OCI-LY7 (cell line): Measurements from ENCODE around the gene MESP1. TPM values are rescaled to one million over a fixed set of nuclear protein-coding genes. Genes with fewer than 3 reads are reported as not detected.
"Not testable (repeated sequence)": the region's sequence is repeated elsewhere in the genome, so short reads cannot be mapped to it uniquely, and the experiment has no call there.

Experiments
- BruUV-seq: library from RNA; stranded (reverse); fragments of 400-500 nt; replicated peaks from 2 replicates; lab custom pipeline; 2021; lab: Mats Ljungman, UMichigan
- CTCF ChIA-PET: fragments of 300-600 bp; sonication (Branson Sonifier 250); formaldehyde crosslinking; loops from one replicate; lab custom pipeline; 2022; ENCODE audit warnings: antibody characterized with exemption; ENCODE audit not compliant: unreplicated experiment; lab: Charles Lee
- POLR2A ChIA-PET: fragments of 300-600 bp; sonication (Branson Sonifier 250); formaldehyde crosslinking; loops from one replicate; lab custom pipeline; 2022; ENCODE audit warnings: antibody characterized with exemption; lab: Charles Lee
- DNase-seq: peaks from one replicate; pipeline ENCODE4 v3.0.0-alpha.2; 2015; ENCODE audit warnings: low spot score
- H2AFZ ChIP-seq: fragments of 200-600 bp; sonication (generic), shearing (Covaris generic); 2 replicates; pipeline ENCODE4 v1.6.1; 2014; ENCODE audit warnings: mild to moderate bottlenecking, antibody characterized with exemption, low read length, moderate library complexity
- H3K27ac ChIP-seq: fragments of 200-600 bp; sonication (generic); 2 replicates; pipeline ENCODE4 v1.5.1; 2014; ENCODE audit warnings: mixed run types, low read depth, mild to moderate bottlenecking, moderate library complexity, low read length, inconsistent platforms; ENCODE audit not compliant: poor library complexity, severe bottlenecking
- H3K36me3 ChIP-seq: fragments of 200-600 bp; sonication (generic); 2 replicates; pipeline ENCODE4 v1.6.1; 2014; ENCODE audit warnings: mild to moderate bottlenecking, antibody characterized with exemption, low read length, moderate library complexity, mixed read lengths; ENCODE audit not compliant: insufficient read depth
- H3K4me1 ChIP-seq: fragments of 200-600 bp; sonication (generic); 2 replicates; pipeline ENCODE4 v1.5.1; 2014; ENCODE audit warnings: mild to moderate bottlenecking, low read length; ENCODE audit not compliant: insufficient read depth, poor library complexity, severe bottlenecking
- H3K4me2 ChIP-seq: fragments of 200-600 bp; sonication (generic); 2 replicates; pipeline ENCODE4 v1.6.1; 2014; ENCODE audit warnings: mild to moderate bottlenecking, low read length
- H3K4me3 ChIP-seq: fragments of 200-600 bp; sonication (generic); 2 replicates; pipeline ENCODE4 v1.5.1; 2014; ENCODE audit warnings: mild to moderate bottlenecking, low read depth, low read length; ENCODE audit not compliant: poor library complexity, severe bottlenecking
- H3K79me2 ChIP-seq: fragments of 200-600 bp; sonication (generic); 2 replicates; pipeline ENCODE4 v1.6.1; 2016; ENCODE audit warnings: low read depth, mild to moderate bottlenecking, low read length, moderate library complexity, mixed read lengths; ENCODE audit not compliant: insufficient read depth
- H3K9me2 ChIP-seq: fragments of 200-600 bp; sonication (generic); 2 replicates; pipeline ENCODE4 v1.6.1; 2016; ENCODE audit warnings: mild to moderate bottlenecking, low read length, mixed read lengths; ENCODE audit not compliant: insufficient read depth
- H3K9me3 ChIP-seq: fragments of 200-600 bp; sonication (generic); 2 replicates; pipeline ENCODE4 v1.6.1; 2014; ENCODE audit warnings: mild to moderate bottlenecking, mixed run types, low read length, mixed read lengths
- H4K20me1 ChIP-seq: fragments of 200-600 bp; sonication (generic); 2 replicates; pipeline ENCODE4 v1.6.1; 2014; ENCODE audit warnings: mild to moderate bottlenecking, antibody characterized with exemption, low read length, moderate library complexity, mixed read lengths; ENCODE audit not compliant: insufficient read depth
- CTCF ChIP-seq: fragments of 200-600 bp; sonication (generic); conservative IDR thresholded peaks from 2 replicates; pipeline ENCODE4 v1.5.1; 2014; ENCODE audit warnings: mild to moderate bottlenecking, antibody characterized with exemption, low read length, moderate library complexity, mixed read lengths
- EZH2phosphoT487 ChIP-seq: fragments of 200-600 bp; sonication (generic); IDR thresholded peaks from 2 replicates; pipeline ENCODE4 v1.6.1; 2018; ENCODE audit warnings: low read depth, borderline replicate concordance, mild to moderate bottlenecking, mixed run types, antibody characterized with exemption, low read length, moderate library complexity, mixed read lengths
- intact Hi-C: fragments of 100-400 bp; cut with micrococcal nuclease; formaldehyde crosslinking; loops from one replicate; pipeline ENCODE4 v1.10.0; 2022; ENCODE audit not compliant: unreplicated experiment
- total RNA-seq, 2 experiments: library from RNA; depleted of rRNA in 1 of 2; stranded (reverse); fragments of >200 nt in 1 of 2; shearing (Covaris generic) in 1 of 2; gene quantifications; 2 replicates each; pipeline ENCODE4 v1.2.3, GENCODE V29; 2014 to 2022

MESP1 gene
- total RNA-seq, 2 experiments from 2014 or later: 3.5 TPM; not detected in 1

GRCh38 chr15:89783861-89784685 is 33.0 kb upstream of the MESP1 start:
- H3K27ac ChIP-seq: no peak overlapping the region
- H3K9me3 ChIP-seq: 0 out of 2 replicates have a peak, but pooled peaks cover 12% of the 10 kb centered on the region
- H3K9me2 ChIP-seq: no peaks in the 10 kb centered on the region
- H2AFZ ChIP-seq: no peak overlapping the region
- TF ChIP-seq CTCF (no peak), EZH2phosphoT487 (no peak)
- POLR2A ChIA-PET: no interaction called here
- H3K4me2 ChIP-seq: no peak overlapping the region
- DNase-seq: no peak
- H3K79me2 ChIP-seq: no peaks in the 10 kb centered on the region
- CTCF ChIA-PET: no interaction called here
- intact Hi-C loops: no loop called here
- no peaks in the 10 kb centered on the region for H4K20me1 ChIP-seq
- BruUV-seq: no TSS peak
- H3K4me1 ChIP-seq: no peaks in the 10 kb centered on the region
- no peaks in the 10 kb centered on the region for H3K36me3 ChIP-seq
- no peak overlapping the region for H3K4me3 ChIP-seq

GRCh38 chr15:89783111-89783860 is 32.2 kb upstream of the MESP1 start:
- no TSS peak for BruUV-seq
- TF ChIP-seq CTCF: no peak
- no peak for TF ChIP-seq EZH2phosphoT487
- no peaks in the 10 kb centered on the region for H4K20me1 ChIP-seq
- ChIA-PET CTCF (no interaction called here), POLR2A (no interaction called here)
- H3K4me1 ChIP-seq: no peaks in the 10 kb centered on the region
- no peak overlapping the region for H3K4me3 ChIP-seq
- intact Hi-C loops: no loop called here
- H3K9me2 ChIP-seq: no peaks in the 10 kb centered on the region
- H3K9me3 ChIP-seq: 0 out of 2 replicates have a peak, but pooled peaks cover 11% of the 10 kb centered on the region
- DNase-seq: no peak
- no peaks in the 10 kb centered on the region for H3K36me3 ChIP-seq
- no peaks in the 10 kb centered on the region for H3K79me2 ChIP-seq
- H3K4me2 ChIP-seq: no peak overlapping the region
- H2AFZ ChIP-seq: no peak overlapping the region
- H3K27ac ChIP-seq: no peak overlapping the region

- H2AFZ ChIP-seq, H4K20me1 ChIP-seq, H3K4me1 ChIP-seq, H3K27ac ChIP-seq, CTCF ChIA-PET, H3K4me3 ChIP-seq, H3K4me2 ChIP-seq, H3K9me3 ChIP-seq, H3K36me3 ChIP-seq, intact Hi-C loops, H3K9me2 ChIP-seq, BruUV-seq, DNase-seq, H3K79me2 ChIP-seq: not testable (repeated sequence)
- POLR2A ChIA-PET: interaction anchor here (0.5 kb wide), 1 partner anchor 106 kb away, joined by 3 read pairs; no protein-coding TSS in a partner anchor
Observed at GRCh38 chr15:89782619-89782950, 31.5 kb upstream of the MESP1 start.
